GM18907 (cell line): ENCODE measurements around the gene RGMA.
"Not testable (repeated sequence)": the region's sequence is repeated elsewhere in the genome, so short reads cannot be mapped to it uniquely, and the experiment has no call there.

ENCODE experiments used
- ATAC-seq: cut with Tn5 transposase; IDR thresholded peaks from one replicate; pipeline ENCODE4 v1.9.1; 2021; ENCODE audit warnings: mild to moderate bottlenecking, moderate library complexity; ENCODE audit not compliant: unreplicated experiment

The RGMA gene

GRCh38 chr15:93035953-93036810 lies 52.8 kb downstream of the RGMA start:
- peak; percentile 86 for ATAC-seq

- no peak for ATAC-seq
Measured at GRCh38 chr15:93035092-93035915, 53.7 kb downstream of the RGMA start.

- ATAC-seq = no peak
Measured at GRCh38 chr15:93034512-93034911, 54.5 kb downstream of the RGMA start.

GRCh38 chr15:93033434-93034045 lies 55.5 kb downstream of the RGMA start:
- no peak for ATAC-seq

- ATAC-seq = not testable (repeated sequence)
Measured at GRCh38 chr15:93032515-93033206, 56.4 kb downstream of the RGMA start.

GRCh38 chr15:93031557-93032384 lies 57.2 kb downstream of the RGMA start:
- not testable (repeated sequence) for ATAC-seq

- ATAC-seq = no peak
Measured at GRCh38 chr15:93031103-93031464, 57.9 kb downstream of the RGMA start.

- ATAC-seq = peak; percentile 83
Measured at GRCh38 chr15:93030430-93031102, 58.4 kb downstream of the RGMA start.

GRCh38 chr15:93029836-93030429 lies 59.1 kb downstream of the RGMA start:
- no peak for ATAC-seq

- ATAC-seq = no peak
Measured at GRCh38 chr15:93029214-93029835, 59.7 kb downstream of the RGMA start.

- no peak for ATAC-seq
Measured at GRCh38 chr15:93028632-93029213, 60.3 kb downstream of the RGMA start.

GRCh38 chr15:93028111-93028631 lies 60.8 kb downstream of the RGMA start:
- no peak for ATAC-seq

- ATAC-seq = no peak
Measured at GRCh38 chr15:93027413-93027812, 61.6 kb downstream of the RGMA start.

GRCh38 chr15:93026380-93026817 lies 62.6 kb downstream of the RGMA start:
- ATAC-seq = no peak

GRCh38 chr15:93025625-93025982 lies 63.4 kb downstream of the RGMA start:
- no peak for ATAC-seq

GRCh38 chr15:93024716-93025624 lies 64.0 kb downstream of the RGMA start:
- ATAC-seq = no peak

- no peak for ATAC-seq
Measured at GRCh38 chr15:93024293-93024692, 64.7 kb downstream of the RGMA start.
